ENCODE measurements around the gene ECT2.
"Not testable (repeated sequence)": the region's sequence is repeated elsewhere in the genome, so short reads cannot be mapped to it uniquely, and the experiment has no call there.

The ECT2 gene

DNA sequence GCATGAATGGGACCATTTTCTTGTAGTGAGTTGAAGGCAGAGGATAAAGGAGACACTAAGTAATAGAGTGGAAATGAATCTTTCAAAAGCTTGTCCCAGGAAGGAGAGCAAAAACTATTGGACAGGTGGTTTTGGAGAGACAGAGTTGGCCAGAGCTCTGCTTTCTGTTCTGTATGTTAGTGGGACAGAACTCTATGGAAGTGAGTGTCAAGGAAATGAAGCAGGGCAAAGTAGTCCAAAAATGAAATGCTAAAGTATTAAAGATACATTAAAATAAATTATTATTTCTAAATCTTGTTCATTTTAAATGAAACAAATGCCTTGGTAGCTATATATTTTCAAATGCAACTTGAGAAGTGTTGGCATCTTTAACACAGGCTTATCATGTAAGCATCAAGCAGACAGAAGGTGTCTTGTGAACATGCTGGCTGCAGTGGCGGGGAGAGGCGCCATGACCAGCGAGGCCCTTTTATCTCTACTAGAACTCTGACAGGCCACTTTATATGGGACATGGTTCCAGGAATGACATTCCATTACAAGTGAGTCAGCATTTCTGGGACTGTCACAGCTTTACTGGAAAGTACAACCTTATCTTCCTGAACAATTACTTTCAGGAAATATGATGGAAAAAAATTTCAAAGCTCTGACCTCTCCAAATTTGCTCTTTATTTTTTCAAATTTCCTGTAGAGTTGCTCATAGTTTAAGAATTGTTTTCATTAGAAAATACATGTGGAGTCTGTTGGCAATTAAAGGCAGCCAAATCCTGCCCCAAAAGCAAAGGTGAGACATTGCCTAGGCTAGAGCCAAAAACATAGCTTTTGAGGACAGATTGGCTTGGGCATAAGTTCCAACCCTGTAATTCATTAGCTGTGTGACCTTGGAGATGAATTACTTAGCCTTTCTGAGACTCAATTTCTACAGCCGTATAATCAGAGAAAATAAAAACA is 106.5 kb downstream of the ECT2 start:
- no peak for DNase-seq (ENCODE audit: low read depth)

DNA sequence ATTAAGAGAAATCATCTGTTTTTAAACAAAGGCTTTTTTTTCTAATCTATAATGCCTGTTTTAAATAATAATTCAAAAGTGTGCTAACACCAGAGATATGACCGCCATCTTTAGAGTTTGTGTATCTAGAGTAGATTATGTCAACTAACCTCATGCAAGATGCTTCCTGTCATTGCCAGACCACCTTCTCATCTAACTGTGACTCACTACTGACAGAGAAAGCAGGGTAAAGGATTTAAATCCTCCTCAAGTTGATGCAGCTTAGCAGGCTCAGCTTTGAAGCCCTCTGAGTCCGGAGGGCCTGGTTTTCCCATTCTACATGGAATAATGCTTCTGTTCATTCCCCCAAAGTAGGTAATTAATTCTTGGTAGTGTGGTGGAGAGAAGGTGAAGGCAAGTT is 108.5 kb downstream of the ECT2 start:
- DNase-seq (ENCODE audit: low read depth) = no peak

DNA sequence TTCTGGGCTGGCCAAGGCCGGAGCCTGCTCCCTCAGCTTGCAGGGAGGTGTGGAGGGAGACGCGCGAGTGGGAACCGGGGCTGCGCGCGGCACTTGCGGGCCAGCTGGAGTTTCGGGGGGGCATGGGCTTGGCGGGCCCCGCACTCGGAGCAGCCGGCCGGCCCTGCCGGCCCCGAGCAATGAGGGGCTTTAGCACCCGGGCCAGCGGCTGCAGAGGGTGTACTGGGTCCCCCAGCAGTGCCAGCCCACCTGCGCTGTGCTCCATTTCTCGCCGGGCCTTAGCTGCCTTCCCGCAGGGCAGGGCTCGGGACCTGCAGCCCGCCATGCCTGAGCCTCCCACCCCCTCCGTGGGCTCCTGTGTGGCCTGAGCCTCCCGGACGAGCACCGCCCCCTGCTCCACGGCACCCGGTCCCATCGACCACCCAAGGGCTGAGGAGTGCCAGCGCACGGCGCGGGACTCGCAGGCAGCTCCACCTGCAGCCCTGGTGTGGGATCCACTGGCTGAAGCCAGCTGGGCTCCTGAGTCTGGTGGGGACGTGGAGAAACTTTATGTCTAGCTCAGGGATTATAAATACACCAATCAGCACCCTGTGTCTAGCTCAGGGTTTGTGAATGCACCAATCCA is 116.3 kb downstream of the ECT2 start:
- DNase-seq (ENCODE audit: low read depth) = not testable (repeated sequence)

DNA sequence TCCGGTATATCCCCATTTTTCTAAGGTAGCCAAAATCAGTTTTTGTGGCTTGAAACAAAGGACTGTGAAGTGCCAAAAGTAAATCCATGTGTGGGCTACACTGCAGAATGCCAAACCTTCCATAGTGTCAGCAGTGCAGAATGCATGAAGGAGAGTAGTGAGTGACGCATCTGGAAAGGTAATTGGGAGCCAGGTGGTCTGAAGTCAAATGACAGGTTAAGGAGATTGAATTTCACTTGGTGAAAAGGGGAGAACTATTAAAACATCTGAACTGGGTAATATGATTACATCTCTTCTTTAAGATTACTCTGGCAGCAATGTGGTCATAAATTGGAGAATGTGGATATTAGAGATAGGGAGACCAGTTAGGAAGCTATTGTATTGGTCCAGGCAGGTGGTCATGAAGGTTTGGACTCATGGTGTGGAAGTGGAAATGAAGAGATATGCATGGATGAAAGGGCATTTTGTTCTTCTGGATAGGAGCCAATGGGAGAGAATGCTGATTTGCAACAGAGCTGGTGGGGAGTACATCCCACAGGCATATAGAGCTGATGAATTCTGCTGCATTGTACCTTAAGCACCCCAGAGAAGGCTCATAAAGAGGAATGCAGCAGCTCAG is 118.2 kb downstream of the ECT2 start:
- no peak for DNase-seq (ENCODE audit: low read depth)

DNA sequence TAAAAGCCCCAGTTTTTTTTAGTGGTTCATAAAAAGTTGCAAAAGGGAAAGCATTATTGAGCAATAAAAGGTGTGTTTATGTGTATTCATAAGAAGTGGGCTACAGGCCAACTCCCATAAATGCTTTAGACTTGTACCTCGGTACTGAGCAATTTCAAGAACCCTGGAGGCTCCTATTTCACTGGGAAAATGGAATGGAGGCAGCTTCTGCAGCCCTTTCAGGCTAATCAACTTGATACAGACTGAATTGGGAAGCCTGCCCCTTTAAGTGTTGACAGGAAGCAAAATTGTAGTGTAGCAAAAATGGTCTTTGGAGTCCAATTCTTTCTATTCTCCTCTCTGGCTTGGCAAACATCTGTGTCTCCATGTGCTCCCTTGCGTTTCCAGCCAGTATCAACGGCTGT is 118.8 kb downstream of the ECT2 start:
- no peak for DNase-seq (ENCODE audit: low read depth)

DNA sequence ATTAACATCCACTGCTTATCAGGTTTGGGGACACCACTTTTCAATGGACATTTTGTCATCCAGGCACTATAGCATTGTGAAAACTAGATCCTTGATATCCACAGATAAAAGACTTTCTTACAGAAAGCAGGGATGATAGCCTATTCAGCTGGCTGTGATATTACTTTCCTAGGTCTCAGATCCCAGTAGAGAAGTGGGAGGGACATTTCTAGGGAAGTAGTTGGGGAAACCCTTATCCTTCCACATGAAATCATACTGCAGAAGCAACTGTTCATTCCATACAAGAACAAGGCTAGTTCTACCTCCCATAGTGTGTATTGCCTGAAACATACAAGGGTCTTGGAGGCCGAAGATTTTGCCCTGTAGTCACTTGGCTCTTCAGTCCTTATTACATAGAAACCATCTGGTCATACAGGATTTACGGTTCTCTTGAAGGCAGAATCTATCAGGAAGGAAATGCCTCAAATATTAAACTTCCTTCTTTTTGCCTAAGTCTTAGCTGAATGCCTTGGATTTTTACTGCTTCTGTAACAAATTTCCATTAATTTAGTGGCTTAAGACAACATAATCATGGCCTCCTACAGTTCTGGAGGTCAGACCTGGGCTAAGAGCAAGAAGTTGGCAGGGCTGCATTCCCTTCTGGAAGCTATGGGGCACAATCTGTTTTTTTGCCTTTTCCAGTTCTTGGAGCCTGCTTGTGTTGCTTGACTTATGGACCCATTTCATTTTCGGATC is 119.4 kb downstream of the ECT2 start:
- DNase-seq (ENCODE audit: low read depth) = no peak
